ENCODE data around the gene SGPL1. TPM values are rescaled to one million over a fixed set of nuclear protein-coding genes. Genes with fewer than 3 reads are reported as not detected.

The SGPL1 gene
- polyA plus RNA-seq, 1 donor (not counting 4 experiments of a cell fraction or from before 2014, with no cell fraction given) = 31.4 TPM

DNA sequence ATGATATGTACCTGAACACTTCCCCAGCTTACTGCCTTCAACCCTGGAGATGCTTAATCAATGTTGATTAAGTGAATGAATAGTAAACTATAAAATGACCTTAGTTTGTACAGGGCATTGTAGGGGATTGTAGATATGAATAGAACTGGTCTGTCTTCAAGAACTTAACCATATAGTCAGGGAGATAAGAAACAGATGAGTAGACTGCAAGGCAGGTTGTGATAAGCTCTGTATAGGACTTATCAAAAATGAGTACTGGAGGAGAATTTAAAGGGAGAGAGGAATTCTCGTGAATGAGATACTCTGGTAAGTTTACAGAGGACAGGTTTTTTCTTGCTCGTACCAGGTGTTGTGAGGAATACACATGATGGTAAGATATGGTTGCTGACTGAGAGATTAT, 27.6 kb downstream of the SGPL1 start:
- TF ChIP-seq, protein P1, sequence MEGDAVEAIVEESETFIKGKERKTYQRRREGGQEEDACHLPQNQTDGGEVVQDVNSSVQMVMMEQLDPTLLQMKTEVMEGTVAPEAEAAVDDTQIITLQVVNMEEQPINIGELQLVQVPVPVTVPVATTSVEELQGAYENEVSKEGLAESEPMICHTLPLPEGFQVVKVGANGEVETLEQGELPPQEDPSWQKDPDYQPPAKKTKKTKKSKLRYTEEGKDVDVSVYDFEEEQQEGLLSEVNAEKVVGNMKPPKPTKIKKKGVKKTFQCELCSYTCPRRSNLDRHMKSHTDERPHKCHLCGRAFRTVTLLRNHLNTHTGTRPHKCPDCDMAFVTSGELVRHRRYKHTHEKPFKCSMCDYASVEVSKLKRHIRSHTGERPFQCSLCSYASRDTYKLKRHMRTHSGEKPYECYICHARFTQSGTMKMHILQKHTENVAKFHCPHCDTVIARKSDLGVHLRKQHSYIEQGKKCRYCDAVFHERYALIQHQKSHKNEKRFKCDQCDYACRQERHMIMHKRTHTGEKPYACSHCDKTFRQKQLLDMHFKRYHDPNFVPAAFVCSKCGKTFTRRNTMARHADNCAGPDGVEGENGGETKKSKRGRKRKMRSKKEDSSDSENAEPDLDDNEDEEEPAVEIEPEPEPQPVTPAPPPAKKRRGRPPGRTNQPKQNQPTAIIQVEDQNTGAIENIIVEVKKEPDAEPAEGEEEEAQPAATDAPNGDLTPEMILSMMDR (optimal IDR thresholded peaks at IDR 0.05 in 1 of 3, IDR thresholded peaks at IDR 0.05 in 1 of 3, conservative IDR thresholded peaks at IDR 0.05 in 1 of 3; ENCODE audit: extremely low read depth in 1 of 3, insufficient read depth in 2 of 3, low read length in 3 of 3) = no peak
- no peak for TF ChIP-seq EZH2 (IDR thresholded peaks at IDR 0.05; ENCODE audit: low read length)
- H4K20me1 ChIP-seq (ENCODE audit: control insufficient read depth, extremely low read depth, insufficient read depth, low read length) = no peaks in the 10 kb centered on the region
- no peaks in the 10 kb centered on the region for H3K27me3 ChIP-seq (ENCODE audit: control insufficient read depth, extremely low read depth, insufficient read depth, low read length)
- H3K4me1 ChIP-seq (ENCODE audit: control insufficient read depth, extremely low read depth, insufficient read depth, low read length) = peaks cover 2% of the 10 kb centered on the region
- DNase-seq (ENCODE audit: low read depth, low spot score) (no peak), FAIRE-seq (no peak)
- H3K36me3 ChIP-seq (ENCODE audit: control insufficient read depth in 2 of 2, extremely low read depth in 1 of 2, insufficient read depth in 2 of 2, low read length in 2 of 2) = peaks cover 3 to 20% of the 10 kb centered on the region in 2 experiments
- H3K9me3 ChIP-seq (ENCODE audit: control insufficient read depth, low read depth, low read length) = no peaks in the 10 kb centered on the region
- no peak overlapping the region for H3K9ac ChIP-seq (ENCODE audit: control insufficient read depth, extremely low read depth, insufficient read depth, low read length)
- peaks cover 24% of the 10 kb centered on the region for H3K79me2 ChIP-seq (ENCODE audit: control insufficient read depth, insufficient read depth, low read length)
- H3K27ac ChIP-seq (ENCODE audit: control insufficient read depth, insufficient read depth, low read length) = no peak overlapping the region
- no peaks in the 10 kb centered on the region for H3K9me1 ChIP-seq (ENCODE audit: control insufficient read depth, extremely low read depth, insufficient read depth, low read length)
- H3K4me2 ChIP-seq (ENCODE audit: control insufficient read depth, extremely low read depth, insufficient read depth, low read depth, low read length) = no peak overlapping the region
- H2AFZ ChIP-seq (ENCODE audit: control insufficient read depth, low read length) = no peak overlapping the region
- H3K4me3 ChIP-seq (ENCODE audit: control insufficient read depth in 2 of 3, extremely low read depth in 1 of 3, insufficient read depth in 2 of 3, low read depth in 1 of 3, low read length in 3 of 3) = no peak overlapping the region
- dilution Hi-C loops (cut with MboI; ENCODE audit: extremely low pct_ligation_motif_present, low sequenced_read_pairs) = no loop called here

DNA sequence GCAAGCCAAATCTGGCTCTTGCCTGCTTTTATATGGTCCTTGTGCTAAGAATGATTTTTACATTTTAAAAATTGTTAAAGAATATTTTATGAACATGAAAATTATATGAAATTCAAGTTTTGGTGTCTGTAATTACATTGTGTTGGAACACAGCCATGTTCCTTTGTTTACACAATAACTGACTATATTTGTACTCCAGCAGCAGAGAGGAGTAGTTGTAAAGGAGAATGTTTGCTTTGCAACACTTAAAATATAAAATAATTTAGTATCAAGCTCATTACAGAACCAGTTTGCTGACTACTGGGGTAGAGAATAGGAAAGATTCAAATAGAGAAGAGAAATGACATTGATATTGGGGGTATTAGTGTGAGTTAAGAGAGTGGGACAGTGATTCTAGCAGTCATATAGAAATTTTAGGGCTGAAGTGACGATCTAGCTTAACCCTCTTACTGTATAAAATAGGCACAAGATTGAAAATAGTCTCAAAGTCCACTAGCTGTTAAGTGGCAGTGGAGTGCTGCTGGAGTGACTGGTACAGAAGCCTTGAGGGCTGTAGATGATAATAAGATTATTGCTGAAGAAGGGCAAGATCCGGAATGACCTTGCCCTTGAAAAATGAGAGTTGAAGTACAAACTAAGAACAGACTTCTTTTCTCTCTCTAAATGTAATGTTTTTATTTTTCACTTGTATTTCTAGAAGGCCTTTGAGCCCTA, 28.2 kb downstream of the SGPL1 start:
- H4K20me1 ChIP-seq (ENCODE audit: control insufficient read depth, extremely low read depth, insufficient read depth, low read length) = no peaks in the 10 kb centered on the region
- H3K4me1 ChIP-seq (ENCODE audit: control insufficient read depth, extremely low read depth, insufficient read depth, low read length) = peaks cover 2% of the 10 kb centered on the region
- FAIRE-seq (peak; percentile 5), DNase-seq (ENCODE audit: low read depth, low spot score) (no peak)
- TF ChIP-seq, protein P1 (optimal IDR thresholded peaks at IDR 0.05 in 1 of 3, IDR thresholded peaks at IDR 0.05 in 1 of 3, conservative IDR thresholded peaks at IDR 0.05 in 1 of 3; ENCODE audit: extremely low read depth in 1 of 3, insufficient read depth in 2 of 3, low read length in 3 of 3) = no peak
- no peak for TF ChIP-seq EZH2 (IDR thresholded peaks at IDR 0.05; ENCODE audit: low read length)
- H3K79me2 ChIP-seq (ENCODE audit: control insufficient read depth, insufficient read depth, low read length) = peaks cover 20% of the 10 kb centered on the region
- no peak overlapping the region for H3K4me2 ChIP-seq (ENCODE audit: control insufficient read depth, extremely low read depth, insufficient read depth, low read depth, low read length)
- H2AFZ ChIP-seq (ENCODE audit: control insufficient read depth, low read length) = no peak overlapping the region
- H3K27me3 ChIP-seq (ENCODE audit: control insufficient read depth, extremely low read depth, insufficient read depth, low read length) = no peaks in the 10 kb centered on the region
- no peak overlapping the region for H3K4me3 ChIP-seq (ENCODE audit: control insufficient read depth in 2 of 3, extremely low read depth in 1 of 3, insufficient read depth in 2 of 3, low read depth in 1 of 3, low read length in 3 of 3)
- no peak overlapping the region for H3K27ac ChIP-seq (ENCODE audit: control insufficient read depth, insufficient read depth, low read length)
- peaks cover 3 to 20% of the 10 kb centered on the region in 2 experiments for H3K36me3 ChIP-seq (ENCODE audit: control insufficient read depth in 2 of 2, extremely low read depth in 1 of 2, insufficient read depth in 2 of 2, low read length in 2 of 2)
- no peaks in the 10 kb centered on the region for H3K9me1 ChIP-seq (ENCODE audit: control insufficient read depth, extremely low read depth, insufficient read depth, low read length)
- H3K9ac ChIP-seq (ENCODE audit: control insufficient read depth, extremely low read depth, insufficient read depth, low read length) = no peak overlapping the region
- dilution Hi-C loops (cut with MboI; ENCODE audit: extremely low pct_ligation_motif_present, low sequenced_read_pairs) = no loop called here
- H3K9me3 ChIP-seq (ENCODE audit: control insufficient read depth, low read depth, low read length) = no peaks in the 10 kb centered on the region
